GM23338 (cell line): Measurements from ENCODE around the gene RNF207.

Experiments
- CREB1 ChIP-seq: fragments of 250-450 bp; sonication (Bioruptor Pico); IDR thresholded peaks from 2 replicates; pipeline ENCODE4 v1.5.0; 2020; ENCODE audit warnings: low read depth, mild to moderate bottlenecking, moderate library complexity
- EZH2 ChIP-seq: fragments of 200-600 bp; sonication (generic); IDR thresholded peaks from one replicate; pipeline ENCODE4 v1.8.0; 2017; ENCODE audit warnings: antibody characterized with exemption, mild to moderate bottlenecking, low read depth; ENCODE audit not compliant: unreplicated experiment
- EZH2phosphoT487 ChIP-seq: fragments of 200-600 bp; sonication (generic); IDR thresholded peaks from one replicate; pipeline ENCODE4 v1.8.1; 2018; ENCODE audit warnings: antibody characterized with exemption; ENCODE audit not compliant: unreplicated experiment
- JUNB ChIP-seq: IDR thresholded peaks from one replicate; pipeline ENCODE4 v1.6.1; 2016; ENCODE audit warnings: antibody characterized with exemption; ENCODE audit not compliant: unreplicated experiment
- NANOG ChIP-seq: IDR thresholded peaks from 2 replicates; pipeline ENCODE4 v1.6.1; 2016; ENCODE audit warnings: antibody characterized with exemption, borderline replicate concordance
- POLR2AphosphoS5 ChIP-seq: IDR thresholded peaks from 2 replicates; pipeline ENCODE4 v1.6.1; 2016; ENCODE audit warnings: antibody characterized with exemption, low read depth
- STAT1 ChIP-seq: IDR thresholded peaks from one replicate; pipeline ENCODE4 v1.6.1; 2016; ENCODE audit warnings: antibody characterized with exemption; ENCODE audit not compliant: unreplicated experiment
- ZNF114 ChIP-seq: fragments of 250-450 bp; sonication (Bioruptor Pico); IDR thresholded peaks from 2 replicates; pipeline ENCODE4 v1.5.0; 2020; ENCODE audit warnings: mild to moderate bottlenecking, moderate library complexity
- ZNF331 ChIP-seq: fragments of 250-450 bp; sonication (Bioruptor Pico); IDR thresholded peaks from 2 replicates; pipeline ENCODE4 v1.5.0; 2020; ENCODE audit warnings: low read depth, mild to moderate bottlenecking, moderate library complexity
- TF ChIP-seq, protein P1 (sequence below): IDR thresholded peaks from one replicate; pipeline ENCODE4 v1.6.1; 2018; ENCODE audit warnings: antibody characterized with exemption; ENCODE audit not compliant: unreplicated experiment
- TF ChIP-seq, protein P2 (sequence below), 2 experiments: fragments of 200-600 bp in 1 of 2; sonication (generic) in 1 of 2; conservative IDR thresholded peaks; 2 replicates each; pipeline versions ENCODE4 v1.5.1 to v1.6.1; 2016 to 2017; ENCODE audit warnings: antibody characterized with exemption in 2 of 2, low read depth in 2 of 2, mild to moderate bottlenecking in 2 of 2, moderate library complexity in 1 of 2
- TF ChIP-seq, protein P3 (sequence below): fragments of 250-450 bp; sonication (Bioruptor Pico); IDR thresholded peaks from 2 replicates; pipeline ENCODE4 v1.5.0; 2020; ENCODE audit warnings: mild to moderate bottlenecking, moderate library complexity
- TF ChIP-seq, protein P4 (sequence below): IDR thresholded peaks from 2 replicates; pipeline ENCODE4 v1.6.1; 2016; ENCODE audit warnings: antibody characterized with exemption

DNA sequence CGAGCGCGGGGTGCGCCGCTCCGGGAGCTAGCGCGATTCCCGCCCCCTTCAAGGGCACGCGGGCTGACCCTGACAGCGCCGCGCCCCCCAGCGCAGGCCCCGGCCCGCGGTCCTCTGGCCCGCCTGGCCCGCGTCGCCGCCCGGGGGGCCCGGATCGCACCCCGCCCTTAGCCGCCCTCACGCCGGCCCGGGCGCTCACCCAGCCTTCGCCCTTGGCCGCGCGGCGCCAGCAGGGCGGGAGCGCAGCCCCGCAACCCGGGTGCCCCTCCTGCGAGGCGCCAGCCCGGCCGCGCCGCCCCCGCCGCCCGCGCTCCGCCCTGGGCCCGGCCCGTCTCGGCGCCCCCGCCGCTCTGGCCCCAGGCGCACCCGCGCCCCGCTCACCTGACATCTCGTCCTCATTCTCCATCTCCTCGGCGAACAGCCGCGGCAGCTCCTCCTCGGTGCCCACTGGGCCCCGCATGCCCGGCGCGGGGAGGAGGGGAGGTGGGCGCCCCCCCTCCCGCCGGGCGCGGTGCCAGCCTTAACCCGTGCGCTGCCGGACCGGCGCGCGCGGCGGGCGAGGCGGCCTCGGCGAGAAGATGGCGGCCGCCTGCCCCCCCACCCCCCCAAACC is 26.2 kb upstream of the RNF207 start:
- TF ChIP-seq POLR2AphosphoS5 (no peak), EZH2 (no peak), EZH2phosphoT487 (no peak), CREB1 (CRISPR knock-in tag) (no peak), JUNB (no peak), NANOG (no peak), ZNF331 (no peak), STAT1 (no peak), ZNF114 (CRISPR knock-in tag) (no peak)
- TF ChIP-seq, protein P1, sequence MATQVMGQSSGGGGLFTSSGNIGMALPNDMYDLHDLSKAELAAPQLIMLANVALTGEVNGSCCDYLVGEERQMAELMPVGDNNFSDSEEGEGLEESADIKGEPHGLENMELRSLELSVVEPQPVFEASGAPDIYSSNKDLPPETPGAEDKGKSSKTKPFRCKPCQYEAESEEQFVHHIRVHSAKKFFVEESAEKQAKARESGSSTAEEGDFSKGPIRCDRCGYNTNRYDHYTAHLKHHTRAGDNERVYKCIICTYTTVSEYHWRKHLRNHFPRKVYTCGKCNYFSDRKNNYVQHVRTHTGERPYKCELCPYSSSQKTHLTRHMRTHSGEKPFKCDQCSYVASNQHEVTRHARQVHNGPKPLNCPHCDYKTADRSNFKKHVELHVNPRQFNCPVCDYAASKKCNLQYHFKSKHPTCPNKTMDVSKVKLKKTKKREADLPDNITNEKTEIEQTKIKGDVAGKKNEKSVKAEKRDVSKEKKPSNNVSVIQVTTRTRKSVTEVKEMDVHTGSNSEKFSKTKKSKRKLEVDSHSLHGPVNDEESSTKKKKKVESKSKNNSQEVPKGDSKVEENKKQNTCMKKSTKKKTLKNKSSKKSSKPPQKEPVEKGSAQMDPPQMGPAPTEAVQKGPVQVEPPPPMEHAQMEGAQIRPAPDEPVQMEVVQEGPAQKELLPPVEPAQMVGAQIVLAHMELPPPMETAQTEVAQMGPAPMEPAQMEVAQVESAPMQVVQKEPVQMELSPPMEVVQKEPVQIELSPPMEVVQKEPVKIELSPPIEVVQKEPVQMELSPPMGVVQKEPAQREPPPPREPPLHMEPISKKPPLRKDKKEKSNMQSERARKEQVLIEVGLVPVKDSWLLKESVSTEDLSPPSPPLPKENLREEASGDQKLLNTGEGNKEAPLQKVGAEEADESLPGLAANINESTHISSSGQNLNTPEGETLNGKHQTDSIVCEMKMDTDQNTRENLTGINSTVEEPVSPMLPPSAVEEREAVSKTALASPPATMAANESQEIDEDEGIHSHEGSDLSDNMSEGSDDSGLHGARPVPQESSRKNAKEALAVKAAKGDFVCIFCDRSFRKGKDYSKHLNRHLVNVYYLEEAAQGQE: no peak
- TF ChIP-seq, protein P2, sequence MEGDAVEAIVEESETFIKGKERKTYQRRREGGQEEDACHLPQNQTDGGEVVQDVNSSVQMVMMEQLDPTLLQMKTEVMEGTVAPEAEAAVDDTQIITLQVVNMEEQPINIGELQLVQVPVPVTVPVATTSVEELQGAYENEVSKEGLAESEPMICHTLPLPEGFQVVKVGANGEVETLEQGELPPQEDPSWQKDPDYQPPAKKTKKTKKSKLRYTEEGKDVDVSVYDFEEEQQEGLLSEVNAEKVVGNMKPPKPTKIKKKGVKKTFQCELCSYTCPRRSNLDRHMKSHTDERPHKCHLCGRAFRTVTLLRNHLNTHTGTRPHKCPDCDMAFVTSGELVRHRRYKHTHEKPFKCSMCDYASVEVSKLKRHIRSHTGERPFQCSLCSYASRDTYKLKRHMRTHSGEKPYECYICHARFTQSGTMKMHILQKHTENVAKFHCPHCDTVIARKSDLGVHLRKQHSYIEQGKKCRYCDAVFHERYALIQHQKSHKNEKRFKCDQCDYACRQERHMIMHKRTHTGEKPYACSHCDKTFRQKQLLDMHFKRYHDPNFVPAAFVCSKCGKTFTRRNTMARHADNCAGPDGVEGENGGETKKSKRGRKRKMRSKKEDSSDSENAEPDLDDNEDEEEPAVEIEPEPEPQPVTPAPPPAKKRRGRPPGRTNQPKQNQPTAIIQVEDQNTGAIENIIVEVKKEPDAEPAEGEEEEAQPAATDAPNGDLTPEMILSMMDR (conservative IDR thresholded peaks at IDR 0.05; ENCODE audit: low read depth in 2 of 2): no peak
- TF ChIP-seq, protein P3, sequence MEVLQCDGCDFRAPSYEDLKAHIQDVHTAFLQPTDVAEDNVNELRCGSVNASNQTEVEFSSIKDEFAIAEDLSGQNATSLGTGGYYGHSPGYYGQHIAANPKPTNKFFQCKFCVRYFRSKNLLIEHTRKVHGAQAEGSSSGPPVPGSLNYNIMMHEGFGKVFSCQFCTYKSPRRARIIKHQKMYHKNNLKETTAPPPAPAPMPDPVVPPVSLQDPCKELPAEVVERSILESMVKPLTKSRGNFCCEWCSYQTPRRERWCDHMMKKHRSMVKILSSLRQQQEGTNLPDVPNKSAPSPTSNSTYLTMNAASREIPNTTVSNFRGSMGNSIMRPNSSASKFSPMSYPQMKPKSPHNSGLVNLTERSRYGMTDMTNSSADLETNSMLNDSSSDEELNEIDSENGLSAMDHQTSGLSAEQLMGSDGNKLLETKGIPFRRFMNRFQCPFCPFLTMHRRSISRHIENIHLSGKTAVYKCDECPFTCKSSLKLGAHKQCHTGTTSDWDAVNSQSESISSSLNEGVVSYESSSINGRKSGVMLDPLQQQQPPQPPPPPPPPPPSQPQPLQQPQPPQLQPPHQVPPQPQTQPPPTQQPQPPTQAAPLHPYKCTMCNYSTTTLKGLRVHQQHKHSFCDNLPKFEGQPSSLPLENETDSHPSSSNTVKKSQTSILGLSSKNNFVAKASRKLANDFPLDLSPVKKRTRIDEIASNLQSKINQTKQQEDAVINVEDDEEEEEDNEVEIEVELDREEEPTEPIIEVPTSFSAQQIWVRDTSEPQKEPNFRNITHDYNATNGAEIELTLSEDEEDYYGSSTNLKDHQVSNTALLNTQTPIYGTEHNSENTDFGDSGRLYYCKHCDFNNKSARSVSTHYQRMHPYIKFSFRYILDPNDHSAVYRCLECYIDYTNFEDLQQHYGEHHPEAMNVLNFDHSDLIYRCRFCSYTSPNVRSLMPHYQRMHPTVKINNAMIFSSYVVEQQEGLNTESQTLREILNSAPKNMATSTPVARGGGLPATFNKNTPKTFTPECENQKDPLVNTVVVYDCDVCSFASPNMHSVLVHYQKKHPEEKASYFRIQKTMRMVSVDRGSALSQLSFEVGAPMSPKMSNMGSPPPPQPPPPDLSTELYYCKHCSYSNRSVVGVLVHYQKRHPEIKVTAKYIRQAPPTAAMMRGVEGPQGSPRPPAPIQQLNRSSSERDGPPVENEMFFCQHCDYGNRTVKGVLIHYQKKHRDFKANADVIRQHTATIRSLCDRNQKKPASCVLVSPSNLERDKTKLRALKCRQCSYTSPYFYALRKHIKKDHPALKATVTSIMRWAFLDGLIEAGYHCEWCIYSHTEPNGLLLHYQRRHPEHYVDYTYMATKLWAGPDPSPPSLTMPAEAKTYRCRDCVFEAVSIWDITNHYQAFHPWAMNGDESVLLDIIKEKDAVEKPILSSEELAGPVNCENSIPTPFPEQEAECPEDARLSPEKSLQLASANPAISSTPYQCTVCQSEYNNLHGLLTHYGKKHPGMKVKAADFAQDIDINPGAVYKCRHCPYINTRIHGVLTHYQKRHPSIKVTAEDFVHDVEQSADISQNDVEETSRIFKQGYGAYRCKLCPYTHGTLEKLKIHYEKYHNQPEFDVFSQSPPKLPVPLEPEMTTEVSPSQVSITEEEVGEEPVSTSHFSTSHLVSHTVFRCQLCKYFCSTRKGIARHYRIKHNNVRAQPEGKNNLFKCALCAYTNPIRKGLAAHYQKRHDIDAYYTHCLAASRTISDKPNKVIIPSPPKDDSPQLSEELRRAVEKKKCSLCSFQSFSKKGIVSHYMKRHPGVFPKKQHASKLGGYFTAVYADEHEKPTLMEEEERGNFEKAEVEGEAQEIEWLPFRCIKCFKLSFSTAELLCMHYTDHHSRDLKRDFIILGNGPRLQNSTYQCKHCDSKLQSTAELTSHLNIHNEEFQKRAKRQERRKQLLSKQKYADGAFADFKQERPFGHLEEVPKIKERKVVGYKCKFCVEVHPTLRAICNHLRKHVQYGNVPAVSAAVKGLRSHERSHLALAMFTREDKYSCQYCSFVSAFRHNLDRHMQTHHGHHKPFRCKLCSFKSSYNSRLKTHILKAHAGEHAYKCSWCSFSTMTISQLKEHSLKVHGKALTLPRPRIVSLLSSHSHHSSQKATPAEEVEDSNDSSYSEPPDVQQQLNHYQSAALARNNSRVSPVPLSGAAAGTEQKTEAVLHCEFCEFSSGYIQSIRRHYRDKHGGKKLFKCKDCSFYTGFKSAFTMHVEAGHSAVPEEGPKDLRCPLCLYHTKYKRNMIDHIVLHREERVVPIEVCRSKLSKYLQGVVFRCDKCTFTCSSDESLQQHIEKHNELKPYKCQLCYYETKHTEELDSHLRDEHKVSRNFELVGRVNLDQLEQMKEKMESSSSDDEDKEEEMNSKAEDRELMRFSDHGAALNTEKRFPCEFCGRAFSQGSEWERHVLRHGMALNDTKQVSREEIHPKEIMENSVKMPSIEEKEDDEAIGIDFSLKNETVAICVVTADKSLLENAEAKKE (CRISPR knock-in tag): no peak
- TF ChIP-seq, protein P4, sequence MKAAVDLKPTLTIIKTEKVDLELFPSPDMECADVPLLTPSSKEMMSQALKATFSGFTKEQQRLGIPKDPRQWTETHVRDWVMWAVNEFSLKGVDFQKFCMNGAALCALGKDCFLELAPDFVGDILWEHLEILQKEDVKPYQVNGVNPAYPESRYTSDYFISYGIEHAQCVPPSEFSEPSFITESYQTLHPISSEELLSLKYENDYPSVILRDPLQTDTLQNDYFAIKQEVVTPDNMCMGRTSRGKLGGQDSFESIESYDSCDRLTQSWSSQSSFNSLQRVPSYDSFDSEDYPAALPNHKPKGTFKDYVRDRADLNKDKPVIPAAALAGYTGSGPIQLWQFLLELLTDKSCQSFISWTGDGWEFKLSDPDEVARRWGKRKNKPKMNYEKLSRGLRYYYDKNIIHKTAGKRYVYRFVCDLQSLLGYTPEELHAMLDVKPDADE: no peak
